SH-SY5Y (cell line): ENCODE measurements around the gene BRI3.

ENCODE experiments used
- GATA2 ChIP-seq: IDR thresholded peaks from 2 replicates; pipeline ENCODE4 v1.6.1; 2011; ENCODE audit warnings: mild to moderate bottlenecking, low read depth, low read length
- GATA3 ChIP-seq: IDR thresholded peaks from 2 replicates; pipeline ENCODE4 v1.6.1; 2011; ENCODE audit warnings: low read depth, mild to moderate bottlenecking, low read length, moderate library complexity

The BRI3 gene

DNA sequence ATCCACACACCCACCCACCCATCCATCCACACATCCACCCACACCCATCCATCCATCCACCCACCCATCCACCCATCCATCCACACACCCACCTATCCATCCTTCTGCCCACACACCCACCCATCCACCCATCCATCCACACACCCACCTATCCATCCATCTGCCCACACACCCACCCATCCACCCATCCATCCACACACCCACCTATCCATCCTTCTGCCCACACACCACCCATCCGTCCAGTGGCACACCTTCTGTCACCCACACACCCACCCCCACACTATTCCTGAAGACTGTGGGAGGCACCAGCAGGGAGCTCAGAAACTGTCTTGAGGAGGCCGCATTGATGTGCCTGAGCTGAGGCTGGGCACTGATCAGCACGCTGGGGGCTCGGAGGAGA lies 38.6 kb upstream of the BRI3 start:
- TF ChIP-seq GATA2 (no peak), GATA3 (no peak)

- TF ChIP-seq GATA2 (no peak), GATA3 (no peak)
Observed at GRCh38 chr7:98244871-98245270, 36.6 kb upstream of the BRI3 start.

- TF ChIP-seq GATA2 (no peak), GATA3 (no peak)
Observed at GRCh38 chr7:98248156-98248555, 33.3 kb upstream of the BRI3 start.

GRCh38 chr7:98249106-98249505 lies 32.4 kb upstream of the BRI3 start:
- TF ChIP-seq GATA3 (no peak), GATA2 (no peak)

DNA sequence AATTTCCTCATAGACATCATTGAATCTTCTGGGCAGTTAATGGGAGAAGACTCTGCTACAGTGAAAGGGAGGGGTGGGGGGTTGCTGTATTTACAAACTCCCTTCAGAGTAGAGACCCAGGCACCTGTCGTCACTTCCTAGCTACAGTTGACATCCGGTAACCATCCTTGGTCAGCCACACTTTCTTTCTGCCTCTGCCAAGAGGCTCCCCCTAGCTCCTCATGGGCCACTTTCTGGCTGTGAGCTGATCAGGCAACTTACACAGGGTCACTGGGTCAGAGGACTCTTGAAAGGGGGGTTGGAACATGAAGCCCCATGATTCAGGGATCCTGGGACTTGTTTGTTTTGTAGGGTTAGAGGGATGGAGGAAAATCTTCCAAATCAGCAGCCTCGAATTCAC lies 30.7 kb upstream of the BRI3 start:
- TF ChIP-seq GATA3: no peak
- no peak for TF ChIP-seq GATA2

GRCh38 chr7:98251231-98251600 lies 30.3 kb upstream of the BRI3 start:
- TF ChIP-seq GATA3: no peak
- no peak for TF ChIP-seq GATA2

DNA sequence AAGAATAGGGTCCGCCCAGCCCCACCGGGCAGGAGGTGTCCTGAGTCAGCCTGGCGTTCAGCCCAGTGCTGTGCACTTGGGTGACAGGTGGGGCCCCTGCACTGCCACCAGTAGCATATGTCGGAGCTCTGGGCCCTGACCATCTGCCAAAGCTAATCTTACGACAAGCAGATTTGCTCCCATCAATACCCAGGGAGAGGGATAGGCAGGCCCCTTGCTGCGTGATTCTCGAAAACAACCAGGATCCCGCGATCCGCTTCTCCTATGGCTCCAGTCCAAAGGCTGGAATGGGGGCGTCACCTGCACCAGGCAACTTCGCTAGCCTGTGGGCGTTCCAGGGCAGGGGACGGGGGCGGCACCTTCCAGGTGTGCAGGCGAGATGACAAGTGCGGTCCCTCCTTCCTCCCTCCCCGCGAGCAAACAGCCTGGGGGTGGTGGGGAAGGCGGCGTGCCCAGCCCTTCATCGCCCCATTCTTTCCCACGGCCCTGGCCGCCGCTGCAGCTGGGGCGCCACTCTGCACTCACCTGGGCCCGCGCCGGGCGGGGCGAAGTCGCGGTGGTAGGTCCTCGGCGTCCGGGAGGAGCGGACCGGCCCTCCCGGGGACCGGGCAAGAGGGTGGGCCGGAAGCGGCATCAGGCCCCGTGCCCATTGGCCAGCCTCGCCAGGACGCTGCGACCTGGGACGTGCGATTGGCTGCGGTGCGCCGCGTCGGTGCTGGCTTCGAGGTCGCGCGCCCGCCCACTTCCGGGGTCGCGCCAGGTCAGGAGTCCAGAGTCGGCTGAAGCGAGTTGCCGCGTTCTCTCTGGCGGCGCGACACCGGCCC lies 29.7 kb upstream of the BRI3 start, which contains the start of gene TECPR1:
Gene TECPR1, minus strand, starts transcription at position 632 of the 824 bp plus-strand sequence. CDS start 6,086 bp downstream, outside the sequence.
- TF ChIP-seq GATA2 (no peak), GATA3 (no peak)

DNA sequence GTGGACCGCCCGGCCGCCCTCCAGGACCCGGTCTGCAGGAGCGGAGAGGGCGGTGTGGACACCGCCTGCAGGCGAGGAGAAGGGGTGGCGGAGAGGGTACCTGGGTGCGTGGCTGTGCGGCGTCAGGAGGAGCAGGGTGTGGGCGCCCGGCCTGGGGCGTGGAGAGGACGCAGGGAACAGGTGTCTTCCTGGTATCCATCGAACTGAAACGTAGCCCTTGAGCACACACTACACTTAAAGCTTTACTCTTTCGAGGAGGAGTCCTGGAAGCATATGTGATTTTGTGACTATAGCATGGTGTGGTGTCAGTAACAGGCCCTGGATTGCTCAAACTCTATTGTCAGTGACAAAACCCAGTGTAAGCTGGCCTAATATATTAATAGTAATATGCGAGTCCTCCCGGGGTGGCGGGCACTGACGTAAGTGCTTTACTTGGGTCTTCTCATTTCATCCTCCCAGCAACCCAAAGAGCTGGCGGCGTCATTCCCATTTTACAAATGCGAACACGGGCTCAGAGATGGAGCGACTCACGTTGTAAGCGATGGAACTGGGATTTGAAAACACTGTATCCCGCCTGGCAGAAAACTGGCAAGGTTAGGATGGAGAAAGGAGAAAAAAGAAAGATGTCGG lies 28.9 kb upstream of the BRI3 start:
- TF ChIP-seq GATA2: no peak
- no peak for TF ChIP-seq GATA3

DNA sequence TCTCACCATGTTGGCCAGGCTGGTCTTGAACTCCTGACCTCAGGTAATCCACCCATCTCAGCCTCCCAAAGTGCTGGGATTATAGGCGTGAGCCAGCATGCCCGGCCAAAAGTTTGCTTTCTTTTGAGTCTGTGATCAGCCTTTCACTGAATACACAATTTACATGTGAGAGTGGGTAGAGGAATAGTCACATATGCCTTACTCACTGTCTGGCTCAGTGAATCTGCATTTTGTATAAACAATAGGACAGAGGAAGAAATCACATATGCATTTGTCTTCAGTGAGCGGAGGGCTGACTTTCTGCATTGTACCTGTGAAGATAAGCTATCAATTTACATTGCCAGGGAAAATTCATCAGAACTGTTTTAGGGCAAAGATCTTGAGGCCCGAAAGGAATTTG lies 27.0 kb upstream of the BRI3 start:
- TF ChIP-seq GATA2 (no peak), GATA3 (no peak)

DNA sequence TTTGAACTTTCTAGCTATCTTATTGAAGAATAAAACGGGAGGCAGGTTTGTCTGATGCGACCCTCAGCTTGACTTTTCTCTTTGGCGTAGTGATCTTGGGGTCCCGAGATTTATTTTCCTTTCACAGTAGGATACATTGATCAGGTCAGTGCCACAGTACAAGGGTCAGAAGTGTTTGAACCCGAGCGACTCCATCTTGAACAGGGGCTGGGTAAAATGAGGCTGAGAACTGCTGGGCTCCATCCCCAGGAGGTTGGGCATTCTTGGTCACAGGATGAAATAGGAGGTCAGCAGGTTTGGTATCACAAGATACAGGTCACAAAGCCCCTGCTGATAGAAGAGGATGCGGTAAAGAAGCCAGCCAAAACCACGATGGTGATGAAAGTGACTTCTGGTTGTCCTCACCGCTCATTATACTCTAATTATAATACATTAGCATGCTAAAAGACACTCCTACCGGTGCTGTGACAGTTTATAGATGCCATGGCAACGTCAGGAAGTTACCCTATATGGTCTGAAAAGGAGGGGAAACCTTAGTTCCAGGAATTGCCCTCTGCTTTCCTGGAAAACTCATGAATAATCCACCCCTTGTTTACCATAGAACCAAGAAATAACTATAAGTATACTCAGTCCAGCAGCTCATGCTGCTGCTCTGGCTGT lies 26.4 kb upstream of the BRI3 start:
- TF ChIP-seq GATA3 (no peak), GATA2 (no peak)

DNA sequence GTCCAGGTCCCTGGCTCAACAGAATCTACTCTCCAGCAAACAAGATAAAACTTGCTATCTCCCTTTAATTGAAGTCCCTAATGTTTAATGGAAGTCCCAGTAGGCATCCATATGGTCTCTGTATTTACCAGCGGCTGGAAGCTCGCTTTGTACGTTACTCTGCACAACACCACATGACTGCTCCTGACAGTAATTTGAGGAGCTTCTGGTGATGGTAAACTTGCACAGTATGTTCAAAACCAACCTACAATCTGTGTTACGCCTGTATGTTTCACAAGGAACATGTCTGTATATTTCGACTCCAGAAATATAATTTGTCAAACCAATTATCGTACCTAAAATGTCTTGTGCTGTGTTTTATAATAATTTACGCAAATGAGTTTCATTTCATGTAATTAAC lies 25.1 kb upstream of the BRI3 start:
- TF ChIP-seq GATA2: no peak
- TF ChIP-seq GATA3: no peak

DNA sequence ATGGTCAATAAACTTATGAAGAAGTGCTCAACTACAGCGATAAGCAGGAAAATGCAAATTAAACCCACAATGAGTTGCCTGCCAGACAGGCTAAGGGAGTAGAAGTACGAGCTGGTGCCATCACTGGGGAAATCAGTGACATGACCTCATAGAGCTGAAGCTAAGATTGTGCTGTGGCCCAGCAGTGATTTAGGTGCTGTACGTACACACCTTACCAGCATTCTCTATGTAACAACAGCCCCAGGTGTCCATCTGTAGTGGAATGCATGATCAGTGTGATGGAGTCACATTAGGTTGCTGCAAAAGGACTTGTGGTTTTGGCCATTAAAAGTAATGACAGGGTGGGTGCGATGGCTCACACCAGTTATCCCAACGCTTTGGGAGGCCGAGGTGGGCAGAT lies 23.8 kb upstream of the BRI3 start:
- no peak for TF ChIP-seq GATA2

GRCh38 chr7:98265841-98266271 lies 15.6 kb upstream of the BRI3 start:
- TF ChIP-seq GATA3: no peak
- TF ChIP-seq GATA2: no peak

- TF ChIP-seq GATA2: no peak
- no peak for TF ChIP-seq GATA3
Observed at GRCh38 chr7:98266840-98267239, 14.6 kb upstream of the BRI3 start.

DNA sequence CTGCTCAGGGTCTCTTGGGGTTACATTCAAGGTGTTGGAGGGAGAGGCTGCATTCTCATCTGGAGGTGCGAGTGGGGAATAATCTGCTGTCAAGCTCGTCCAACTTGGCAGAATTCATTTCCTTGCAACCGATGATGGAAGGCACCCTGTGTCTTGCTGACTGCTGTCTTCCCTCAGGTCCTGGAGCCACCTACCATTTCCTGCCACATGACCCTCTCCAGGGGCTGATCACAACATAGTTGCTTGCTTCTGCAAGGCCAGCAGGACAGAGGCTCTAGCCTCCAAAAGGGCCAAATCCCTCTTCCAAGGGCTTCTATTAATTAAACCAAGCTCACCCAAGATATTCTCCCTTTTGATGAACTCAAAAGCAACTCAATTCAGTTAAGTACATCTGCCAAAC lies 14.2 kb upstream of the BRI3 start:
- TF ChIP-seq GATA3: no peak
- TF ChIP-seq GATA2: no peak
